ENCODE results near the gene CAMKMT.

The CAMKMT gene

GRCh38 chr2:44751754-44752479 is 390.2 kb downstream of the CAMKMT start:
- no peak for DNase-seq

GRCh38 chr2:44752761-44753160 is 391.0 kb downstream of the CAMKMT start:
- no peak for DNase-seq

GRCh38 chr2:44753552-44754285 is 392.0 kb downstream of the CAMKMT start:
- no peak for DNase-seq

DNA sequence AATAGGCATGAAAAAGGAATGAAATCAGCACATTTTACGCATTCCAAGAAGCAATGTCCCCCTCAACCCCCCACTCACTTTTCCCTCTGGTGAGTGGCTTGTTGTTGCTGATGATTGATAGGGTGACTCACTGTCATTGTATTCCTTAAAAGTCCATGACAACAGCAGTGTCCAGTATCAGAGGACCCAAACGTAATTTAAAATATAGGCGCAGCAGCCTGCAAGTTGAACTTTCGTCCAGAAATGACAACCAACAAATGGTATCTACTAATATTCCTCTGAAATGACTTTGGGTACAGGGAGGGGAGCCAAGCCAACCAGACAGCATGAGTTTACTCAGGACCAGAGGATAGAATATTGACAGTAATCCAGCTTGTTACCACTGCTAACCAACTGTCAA is 396.8 kb downstream of the CAMKMT start:
- no peak for DNase-seq

DNA sequence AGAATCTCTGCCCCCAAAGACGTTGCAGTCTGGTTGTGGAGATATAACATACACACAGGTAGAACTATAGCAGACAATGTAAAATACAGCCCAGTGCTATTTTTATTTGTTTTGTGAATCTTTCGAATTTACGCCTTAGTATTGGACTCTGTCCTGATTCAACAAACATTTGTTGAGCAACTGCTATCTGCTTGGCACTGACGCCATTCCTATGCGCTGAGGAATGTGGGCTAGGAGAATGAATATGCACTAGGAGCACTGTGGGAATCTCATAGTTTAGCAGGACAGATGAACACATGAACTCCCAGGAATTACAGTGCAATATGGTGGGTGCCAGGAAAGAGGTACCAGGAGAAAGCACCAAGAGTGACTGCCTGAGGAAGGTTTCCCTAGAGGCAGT is 398.1 kb downstream of the CAMKMT start:
- no peak for DNase-seq

- no peak for DNase-seq
These were observed 401.6 kb downstream of the CAMKMT start for GRCh38 chr2:44763275-44763782.

- no peak for DNase-seq
These were observed 404.5 kb downstream of the CAMKMT start for GRCh38 chr2:44766220-44766619.

DNA sequence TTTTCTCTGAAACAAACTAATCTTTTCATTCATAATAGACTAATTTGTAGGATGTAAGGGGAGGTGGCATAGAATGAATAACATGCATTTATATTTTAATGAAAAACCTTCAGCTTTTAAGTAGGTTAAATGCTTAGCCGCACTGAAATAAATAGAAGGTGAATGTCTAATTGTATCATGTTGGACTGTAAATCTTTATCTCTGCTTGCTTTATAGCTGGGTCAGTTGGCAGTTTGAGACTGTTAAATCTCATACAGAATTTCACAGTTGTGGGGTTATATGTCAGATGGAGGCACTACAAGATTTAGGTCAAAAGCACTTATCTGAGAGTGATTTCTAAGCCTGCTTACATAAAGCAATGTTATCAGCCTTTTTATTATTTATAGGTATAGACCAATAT is 405.0 kb downstream of the CAMKMT start:
- DNase-seq = no peak

GRCh38 chr2:44767691-44768090 is 405.9 kb downstream of the CAMKMT start:
- no peak for DNase-seq

DNA sequence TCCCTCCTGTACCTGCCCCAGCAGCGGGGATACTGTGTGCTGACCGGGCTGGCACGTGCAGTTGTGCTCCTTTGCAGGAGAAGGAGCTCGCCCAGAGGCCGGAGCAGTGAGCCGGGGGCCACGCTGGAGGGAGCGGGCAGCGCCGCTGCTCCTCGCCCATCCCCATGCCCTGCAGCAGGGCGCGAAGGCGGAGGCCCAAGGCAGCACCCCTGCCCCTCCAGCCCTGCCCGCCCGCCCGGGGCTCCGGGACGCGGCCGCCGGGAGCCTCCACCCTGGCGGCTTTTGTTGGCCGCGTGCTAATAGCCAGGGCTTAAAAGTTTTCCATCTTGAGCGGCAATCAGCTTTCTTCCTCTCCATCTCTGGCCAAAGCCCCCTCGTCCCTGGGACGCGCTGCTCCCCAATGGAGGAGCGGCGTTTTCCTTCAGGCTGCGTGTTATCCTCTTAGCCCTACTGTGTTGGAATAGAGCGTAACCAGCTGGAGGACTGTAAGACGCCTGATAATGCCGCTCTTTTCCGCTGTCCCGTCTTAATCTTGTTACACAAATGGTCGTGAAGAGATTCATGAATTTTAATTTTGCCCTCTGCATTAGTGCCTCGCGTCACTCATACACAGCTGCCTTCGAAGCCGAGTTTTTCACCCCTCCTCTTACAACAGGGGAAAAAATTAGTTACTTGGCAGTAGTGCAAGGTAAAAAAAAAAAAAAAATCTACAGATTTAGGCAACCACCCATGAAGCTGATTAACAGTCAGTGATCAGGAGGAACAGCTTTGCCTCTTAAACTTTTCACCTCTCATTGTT is 406.9 kb downstream of the CAMKMT start:
- DNase-seq = no peak

- DNase-seq = no peak
These were observed 407.7 kb downstream of the CAMKMT start for GRCh38 chr2:44769349-44770011.

DNA sequence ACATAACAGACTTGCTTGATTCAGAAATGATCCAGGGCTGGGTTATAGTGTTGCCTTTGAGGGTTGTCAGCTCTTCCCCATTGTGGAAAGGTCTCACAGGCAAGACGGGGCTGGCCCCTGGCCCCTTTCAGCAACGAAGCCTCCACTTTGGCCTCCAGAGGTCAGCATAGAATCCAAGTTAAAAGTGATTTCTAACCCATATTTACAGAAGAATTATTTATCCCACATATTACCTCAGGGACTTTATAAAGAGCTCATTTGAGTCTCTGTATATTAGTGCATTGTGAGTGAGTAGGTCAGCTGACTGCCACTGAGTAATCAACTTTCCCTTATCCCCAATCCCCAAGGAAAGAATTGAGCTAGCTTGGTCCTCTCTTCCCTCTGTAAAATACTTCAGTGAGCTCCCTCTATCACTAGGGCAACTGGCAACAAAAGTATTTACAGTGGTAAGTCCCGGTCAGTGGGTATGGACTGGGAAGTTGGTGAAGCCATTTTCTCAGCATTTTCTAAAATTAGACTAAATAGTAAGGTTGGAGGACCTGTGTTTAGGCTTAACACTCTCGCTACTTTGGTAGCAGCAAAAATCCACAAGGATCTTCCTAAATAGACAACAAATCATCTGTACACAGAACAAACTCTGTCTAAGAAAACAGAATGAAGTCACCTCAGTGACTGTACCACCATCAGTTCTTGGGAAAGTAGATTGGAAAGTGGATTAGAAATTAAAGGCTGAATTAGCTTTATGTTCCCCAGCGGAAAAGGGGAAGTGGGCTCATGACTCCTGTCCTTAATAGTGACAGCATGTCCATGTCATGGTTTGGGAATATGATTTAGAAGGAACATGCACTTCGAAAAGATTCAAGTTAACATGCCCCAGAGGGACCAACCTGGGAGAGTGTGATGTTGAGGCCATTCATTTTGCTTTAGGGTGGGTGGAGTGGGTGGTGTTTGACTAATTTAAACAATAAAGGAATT is 408.8 kb downstream of the CAMKMT start:
- no peak for DNase-seq

DNA sequence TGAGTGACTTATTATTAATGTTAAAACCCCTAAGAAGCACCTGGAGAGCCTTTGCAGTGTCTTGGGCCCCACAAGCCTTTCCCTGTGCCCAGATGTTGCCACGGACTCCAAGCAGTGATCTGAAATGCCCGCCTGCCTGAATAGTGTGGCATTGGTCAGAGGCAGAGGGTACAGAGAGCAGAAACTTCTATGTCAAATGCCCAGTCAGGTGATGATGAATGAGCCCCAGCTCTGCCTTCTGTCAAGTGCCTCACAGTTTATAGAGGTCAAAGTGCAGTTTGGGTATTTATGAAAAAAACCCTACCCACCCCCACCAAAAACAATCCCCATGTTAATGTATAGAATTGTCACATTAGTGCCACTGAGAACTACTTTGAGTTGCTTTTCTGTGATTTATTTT is 409.8 kb downstream of the CAMKMT start:
- DNase-seq = no peak

- DNase-seq = no peak
These were observed 410.4 kb downstream of the CAMKMT start for GRCh38 chr2:44772131-44772530.

GRCh38 chr2:44772669-44773378 is 411.1 kb downstream of the CAMKMT start:
- DNase-seq = no peak

GRCh38 chr2:44774826-44775492 is 413.2 kb downstream of the CAMKMT start:
- no peak for DNase-seq

DNA sequence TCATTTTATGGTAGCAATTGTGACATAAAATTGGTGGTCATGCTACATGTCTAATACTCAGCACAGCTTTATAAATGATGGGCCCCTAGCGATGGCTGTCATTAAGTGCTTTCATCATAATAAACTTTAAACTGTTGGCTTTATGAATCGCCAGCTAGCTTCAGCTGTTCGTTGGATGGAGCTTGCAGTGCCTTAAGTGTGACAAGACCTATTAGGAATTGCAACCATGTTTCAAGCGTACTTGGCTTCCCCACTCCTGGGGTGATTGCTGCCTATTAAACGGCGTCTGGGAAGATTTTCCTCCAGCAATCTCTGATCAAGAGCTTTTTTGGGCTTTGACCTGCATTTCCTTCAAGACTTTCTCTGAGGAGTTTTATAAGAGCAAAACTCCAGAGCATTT is 415.3 kb downstream of the CAMKMT start:
- DNase-seq = no peak

GRCh38 chr2:44777537-44777936 is 415.8 kb downstream of the CAMKMT start:
- DNase-seq = no peak

- DNase-seq = no peak
These were observed 416.5 kb downstream of the CAMKMT start for GRCh38 chr2:44778221-44778654.
